ENCODE measurements around the gene ITM2C. TPM values are rescaled to one million over a fixed set of nuclear protein-coding genes. Genes with fewer than 3 reads are reported as not detected.
A peak's percentile ranks its signal among the peaks of the same experiment; 100 is the strongest.

ITM2C gene
- total RNA-seq, 2 donors from 2014 or later: 2,207 to 2,247 TPM

DNA sequence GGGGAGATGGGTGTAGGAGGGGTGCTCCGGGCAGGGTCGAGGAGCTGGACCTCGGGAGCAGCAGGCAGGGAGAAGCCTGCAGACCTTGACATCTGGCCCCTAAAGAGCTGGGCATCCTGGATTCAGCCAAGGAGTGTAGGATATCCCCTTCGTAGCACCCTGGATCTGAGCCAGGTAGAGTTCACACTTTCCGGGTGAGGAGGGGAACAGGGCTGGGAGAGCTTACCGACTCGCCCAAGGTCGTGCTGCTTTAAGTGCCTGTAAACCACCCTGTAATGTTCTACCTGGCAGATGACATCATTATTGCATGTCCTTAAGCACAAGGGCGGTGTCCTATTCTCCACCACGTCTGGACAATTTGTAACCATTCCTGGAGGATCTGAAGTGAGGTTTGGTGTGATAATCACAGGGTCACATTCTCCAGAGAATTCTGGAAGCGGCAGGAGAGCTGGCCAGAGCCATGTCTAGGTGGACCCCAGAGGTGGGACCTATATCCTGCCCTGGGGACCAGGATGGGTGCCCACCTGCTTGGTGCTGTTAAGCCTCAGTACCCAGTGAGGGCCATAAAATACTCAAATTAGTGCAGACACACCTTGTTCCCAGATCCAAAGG is 14.6 kb downstream of the ITM2C start:
- intact Hi-C loops (cut with DNase I, micrococcal nuclease): no loop called here
- DNase-seq (peak; percentile 86 to 93), ATAC-seq (peak; percentile 79)

DNA sequence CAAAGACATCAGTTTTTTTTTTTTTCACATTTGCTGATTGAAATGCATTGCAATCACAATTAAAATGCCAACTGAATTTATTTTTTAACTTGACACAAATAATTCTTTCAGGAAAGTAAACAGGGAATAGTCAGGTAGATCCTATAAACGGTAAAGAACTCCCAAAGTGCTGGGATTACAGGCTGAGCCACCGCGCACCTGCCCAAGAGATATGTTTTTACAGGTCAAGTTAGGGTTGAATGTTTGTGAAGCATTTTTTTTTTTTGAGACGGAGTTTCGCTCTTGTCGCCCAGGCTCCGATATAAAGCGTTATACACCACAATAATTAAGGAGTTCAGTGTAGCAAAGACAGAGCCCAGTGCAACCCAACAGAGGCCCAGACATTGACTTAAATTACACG is 15.1 kb downstream of the ITM2C start:
- ATAC-seq: peak; percentile 41
- intact Hi-C loops (cut with DNase I, micrococcal nuclease): no loop called here
- no peak for DNase-seq

- ATAC-seq (no peak), DNase-seq (no peak)
- intact Hi-C loops (cut with DNase I, micrococcal nuclease): no loop called here
Measured at GRCh38 chr2:230881840-230882239, 17.1 kb downstream of the ITM2C start.

DNA sequence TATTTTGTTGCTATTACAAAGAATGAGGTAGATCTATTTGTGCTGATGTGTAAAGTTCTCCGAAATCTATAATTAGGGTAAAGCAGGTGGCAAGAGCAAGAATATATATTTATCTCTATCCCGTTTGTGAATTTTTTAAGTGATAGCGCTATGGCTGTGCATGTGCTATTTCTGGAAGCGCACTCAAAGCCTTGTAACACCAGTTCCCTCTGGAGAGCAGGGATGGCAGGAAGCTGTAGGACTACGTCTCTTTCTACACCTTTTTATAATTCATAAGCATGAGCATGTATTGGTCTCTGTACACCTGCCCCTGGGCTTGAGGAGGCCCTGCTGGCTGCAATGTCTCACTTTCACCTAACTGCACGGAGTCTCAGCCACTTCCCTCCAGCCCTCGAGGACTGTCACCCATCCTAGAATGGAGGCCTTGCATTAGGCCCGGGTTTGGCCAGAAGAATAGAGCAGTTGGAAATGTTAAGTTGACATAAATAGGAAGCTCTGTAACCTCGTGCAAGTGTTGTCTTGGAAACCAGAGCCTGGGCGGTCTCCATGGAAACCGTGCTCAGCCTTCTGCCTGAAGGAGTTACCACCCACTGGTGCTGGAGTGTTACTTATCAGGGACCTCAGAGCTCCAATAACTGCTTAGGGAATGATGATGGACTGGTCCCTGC is 20.9 kb downstream of the ITM2C start:
- ATAC-seq: no peak
- DNase-seq: no peak
- intact Hi-C loops (cut with DNase I, micrococcal nuclease): no loop called here

DNA sequence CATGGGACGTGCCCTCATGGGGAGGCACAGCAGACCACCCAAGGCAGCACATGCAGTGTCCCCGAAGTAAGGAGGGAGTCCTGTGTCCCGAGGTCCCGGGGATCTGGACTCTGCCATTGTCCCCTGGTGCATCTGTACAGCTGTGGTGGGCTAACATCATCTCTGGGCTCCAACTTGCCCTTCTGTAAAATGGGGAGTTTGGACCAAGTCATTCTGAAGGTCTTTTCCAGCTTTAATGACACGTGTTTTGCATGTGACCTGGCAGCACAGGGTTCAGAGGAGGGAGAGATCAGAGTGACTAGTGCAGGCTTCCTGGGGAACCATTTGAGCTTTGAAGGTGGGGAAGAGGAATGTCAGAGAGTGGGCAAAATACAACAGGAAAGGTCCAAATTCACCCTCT is 21.5 kb downstream of the ITM2C start:
- DNase-seq (no peak), ATAC-seq (no peak)
- intact Hi-C loops (cut with DNase I, micrococcal nuclease): no loop called here

DNA sequence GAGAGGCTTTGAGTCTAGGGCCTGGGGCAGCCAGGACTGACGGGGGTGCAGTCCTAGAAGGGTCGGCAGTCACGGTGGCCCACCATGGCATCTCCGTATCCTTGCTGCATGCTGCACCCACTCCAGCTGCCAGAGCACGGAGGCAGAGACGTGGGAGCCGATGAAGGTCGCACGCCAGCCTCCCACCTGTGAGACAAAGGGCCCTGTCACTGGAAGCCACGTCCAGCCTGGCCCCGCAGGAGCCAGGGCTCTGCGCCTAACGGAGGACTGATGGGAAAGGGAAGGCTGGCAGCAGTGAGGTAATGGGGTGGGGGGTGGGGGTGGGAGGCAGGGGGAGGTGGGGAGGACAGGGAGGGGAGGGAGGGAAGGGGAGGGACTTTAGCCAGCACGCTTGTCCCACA is 21.9 kb downstream of the ITM2C start:
- no peak for DNase-seq
- no peak for ATAC-seq
- intact Hi-C loops (cut with DNase I, micrococcal nuclease): no loop called here

- DNase-seq (no peak), ATAC-seq (no peak)
- intact Hi-C loops (cut with DNase I, micrococcal nuclease): no loop called here
Measured at GRCh38 chr2:230887342-230887741, 22.6 kb downstream of the ITM2C start.

DNA sequence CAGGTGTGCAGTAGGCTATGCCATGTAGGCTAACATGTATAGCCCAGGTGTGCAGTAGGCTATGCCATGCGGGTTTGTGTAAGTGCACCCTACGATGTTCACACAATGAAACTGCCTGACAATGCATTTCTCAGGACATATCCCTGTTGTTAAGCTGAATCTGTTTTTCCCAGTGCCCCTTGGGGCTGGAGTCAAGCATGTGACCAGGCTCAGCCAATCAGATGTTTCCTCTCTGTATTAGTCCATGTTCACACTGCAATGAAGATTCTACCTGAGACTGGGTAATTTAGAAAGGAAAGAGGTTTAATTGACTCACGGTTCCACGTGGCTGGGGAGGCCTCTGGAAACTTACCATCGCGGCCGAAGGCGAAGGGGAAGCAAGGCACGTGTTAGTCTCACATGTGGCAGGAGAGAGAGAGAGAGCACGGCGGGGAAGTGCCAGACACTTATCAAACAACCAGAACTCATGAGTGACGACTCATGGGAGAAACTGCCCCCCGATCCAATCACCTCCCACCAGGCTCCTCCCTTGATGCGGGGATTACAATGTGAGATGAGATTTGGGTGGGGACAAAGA is 24.2 kb downstream of the ITM2C start:
- ATAC-seq (no peak), DNase-seq (peak in 1 of 2 donors; percentile 9)
- intact Hi-C loops (cut with DNase I, micrococcal nuclease): no loop called here

DNA sequence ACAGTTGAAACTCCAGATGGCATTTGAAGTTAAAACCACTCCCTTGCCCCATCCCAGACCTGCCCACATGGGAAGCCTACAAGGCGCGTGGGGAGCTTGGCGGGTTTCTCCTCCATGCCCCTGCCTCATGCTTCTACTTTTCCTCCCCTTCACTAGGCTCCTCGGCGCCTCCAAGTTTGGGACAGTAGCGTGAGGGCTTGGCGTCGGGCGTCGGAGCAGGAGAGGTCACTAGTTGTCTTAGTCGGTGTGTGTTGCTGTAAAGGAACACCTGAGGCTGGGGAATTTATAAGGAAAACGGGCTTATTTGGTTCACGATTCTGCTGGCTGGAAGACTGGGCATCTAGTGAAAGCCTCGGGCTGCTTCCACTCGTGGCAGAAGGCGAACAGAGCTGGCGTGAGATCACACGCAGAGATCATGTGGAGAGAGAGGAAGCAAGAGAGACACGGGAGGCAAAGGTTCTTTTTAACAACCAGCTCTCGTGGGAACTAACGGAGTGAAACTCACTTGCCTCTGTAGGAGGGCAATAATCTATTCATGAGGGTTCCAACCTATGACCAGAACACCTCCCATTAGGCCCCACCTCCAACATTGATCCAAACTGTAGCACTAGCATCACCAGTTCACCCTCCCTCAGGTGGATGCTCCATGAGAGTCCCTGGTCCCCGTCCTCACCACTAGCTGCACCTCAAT is 25.3 kb downstream of the ITM2C start:
- DNase-seq (peak in 1 of 2 donors; percentile 23), ATAC-seq (peak; percentile 51)

DNA sequence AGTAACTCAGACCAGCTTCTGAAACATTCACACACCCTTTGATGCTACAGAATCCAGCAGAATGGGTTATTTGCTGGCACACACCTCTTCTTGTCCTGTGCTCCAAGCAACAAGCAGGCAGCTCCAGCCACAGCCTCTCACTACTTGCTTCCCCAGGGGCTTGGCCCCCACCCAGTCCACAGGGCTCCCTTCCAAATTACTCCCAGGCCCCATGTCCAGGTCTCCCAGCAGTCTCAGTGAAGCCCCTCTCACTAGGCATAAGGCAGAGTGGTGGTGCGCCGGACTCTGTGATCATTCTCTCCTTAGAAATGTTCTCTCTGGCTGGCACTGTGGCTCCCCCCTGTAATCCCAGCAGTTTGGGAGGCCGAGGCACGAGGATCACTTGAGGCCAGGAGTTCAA is 25.9 kb downstream of the ITM2C start:
- intact Hi-C loops (cut with DNase I, micrococcal nuclease): no loop called here
- no peak for ATAC-seq
- peak in 1 of 2 donors; percentile 16 for DNase-seq

More for the DNA sequence above, 25.3 kb downstream of the ITM2C start:
- intact Hi-C loops (cut with DNase I, micrococcal nuclease): no loop called here

DNA sequence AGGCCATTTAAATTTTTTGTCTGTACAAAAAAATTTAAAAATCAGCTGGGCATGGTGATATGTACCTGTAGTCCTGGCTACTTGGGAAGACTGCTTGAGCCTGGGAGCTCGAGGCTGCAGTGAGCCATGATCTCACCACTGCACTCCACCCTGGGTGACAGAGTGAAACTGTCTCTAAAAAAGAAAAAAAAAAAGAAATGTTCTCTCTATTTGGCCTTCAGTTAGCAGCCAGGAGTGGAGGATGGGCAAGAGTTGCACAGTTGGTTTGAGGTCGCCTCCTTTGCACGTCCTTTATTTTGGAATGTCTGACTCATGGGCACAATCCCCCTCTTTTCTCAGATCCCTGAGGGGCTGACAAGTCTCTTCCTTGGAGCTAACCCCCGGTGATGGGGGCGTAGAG is 26.3 kb downstream of the ITM2C start:
- DNase-seq (peak in 1 of 2 donors; percentile 18), ATAC-seq (no peak)
- intact Hi-C loops (cut with DNase I, micrococcal nuclease): no loop called here

- DNase-seq (peak in 1 of 2 donors; percentile 24), ATAC-seq (no peak)
- intact Hi-C loops (cut with DNase I, micrococcal nuclease): no loop called here
Measured at GRCh38 chr2:230891509-230891908, 26.8 kb downstream of the ITM2C start.

DNA sequence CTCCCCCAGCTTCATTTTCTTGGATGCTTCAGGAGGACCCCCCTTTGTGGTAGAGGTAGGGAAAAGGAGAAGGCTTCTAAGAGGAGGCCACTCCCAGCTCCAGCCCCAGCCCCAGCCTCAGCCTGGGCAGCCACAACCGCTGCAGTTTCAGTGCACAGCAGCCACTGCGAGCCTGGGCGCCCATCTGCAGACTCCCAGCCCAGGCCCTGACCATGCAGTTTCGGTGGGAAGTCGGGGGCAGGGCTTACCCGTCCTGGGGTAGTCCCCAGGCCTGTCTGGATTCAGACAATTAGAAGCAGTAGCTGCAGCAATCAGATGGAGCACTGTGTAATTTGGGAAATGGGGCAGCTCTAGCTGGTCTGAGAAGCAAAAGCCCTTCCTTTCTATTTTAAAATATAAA is 28.6 kb downstream of the ITM2C start:
- DNase-seq (peak in 1 of 2 donors; percentile 52), ATAC-seq (no peak)
- intact Hi-C loops (cut with DNase I, micrococcal nuclease): no loop called here

GRCh38 chr2:230893841-230894781 is 29.4 kb downstream of the ITM2C start:
- ATAC-seq (no peak), DNase-seq (peak in 1 of 2 donors; percentile 25)
- intact Hi-C loops (cut with DNase I, micrococcal nuclease): no loop called here

GRCh38 chr2:230895536-230896345 is 31.0 kb downstream of the ITM2C start:
- DNase-seq: peak; percentile 75 to 81
- ATAC-seq: peak; percentile 88
- intact Hi-C loops (cut with DNase I, micrococcal nuclease): no loop called here

DNA sequence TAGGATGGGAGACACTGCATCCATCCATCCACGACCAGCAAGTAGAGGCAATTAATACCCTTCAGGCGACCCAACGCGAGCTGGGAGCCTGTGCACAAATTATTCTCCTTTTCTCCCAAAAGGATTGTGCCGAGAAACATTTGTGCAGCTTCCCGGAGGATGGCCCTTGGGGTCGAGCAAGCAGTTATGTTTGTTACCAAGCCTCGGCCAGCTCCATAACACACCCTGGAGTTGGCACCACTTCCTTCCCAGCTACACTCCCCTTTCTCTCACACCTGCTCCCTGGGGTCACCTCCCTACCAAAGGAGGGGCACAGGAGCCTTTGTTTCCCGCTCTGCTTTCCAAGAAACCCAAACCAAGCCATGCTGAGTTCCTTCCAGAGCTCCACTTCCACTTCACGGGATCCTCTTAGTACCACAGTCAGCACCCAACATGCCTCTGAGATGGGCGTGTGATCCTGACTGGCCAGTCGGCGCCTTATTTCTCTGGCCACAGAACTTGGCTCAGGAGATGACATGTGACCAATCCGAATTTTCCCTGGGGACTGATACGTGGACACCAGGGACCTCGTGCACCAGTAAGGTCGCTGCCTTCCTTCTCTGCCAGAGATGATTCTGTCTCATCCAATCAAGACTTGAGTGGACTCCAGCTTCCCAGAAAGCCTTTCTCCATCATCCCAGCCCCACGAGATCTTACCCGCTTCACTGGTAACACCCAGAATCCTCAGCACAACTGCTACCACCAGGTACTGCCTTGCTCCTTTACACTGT is 31.8 kb downstream of the ITM2C start:
- ATAC-seq: no peak

GRCh38 chr2:230898016-230898712 is 33.4 kb downstream of the ITM2C start:
- no peak for ATAC-seq
- DNase-seq: peak in 1 of 2 donors; percentile 24
- intact Hi-C loops (cut with DNase I, micrococcal nuclease): no loop called here

More for the DNA sequence above, 31.8 kb downstream of the ITM2C start:
- intact Hi-C loops (cut with DNase I, micrococcal nuclease): no loop called here
- DNase-seq: peak in 1 of 2 donors; percentile 27

Measured in left colon (tissue), 2 donors.